ENCODE data around the gene SRA1.

The SRA1 gene

DNA sequence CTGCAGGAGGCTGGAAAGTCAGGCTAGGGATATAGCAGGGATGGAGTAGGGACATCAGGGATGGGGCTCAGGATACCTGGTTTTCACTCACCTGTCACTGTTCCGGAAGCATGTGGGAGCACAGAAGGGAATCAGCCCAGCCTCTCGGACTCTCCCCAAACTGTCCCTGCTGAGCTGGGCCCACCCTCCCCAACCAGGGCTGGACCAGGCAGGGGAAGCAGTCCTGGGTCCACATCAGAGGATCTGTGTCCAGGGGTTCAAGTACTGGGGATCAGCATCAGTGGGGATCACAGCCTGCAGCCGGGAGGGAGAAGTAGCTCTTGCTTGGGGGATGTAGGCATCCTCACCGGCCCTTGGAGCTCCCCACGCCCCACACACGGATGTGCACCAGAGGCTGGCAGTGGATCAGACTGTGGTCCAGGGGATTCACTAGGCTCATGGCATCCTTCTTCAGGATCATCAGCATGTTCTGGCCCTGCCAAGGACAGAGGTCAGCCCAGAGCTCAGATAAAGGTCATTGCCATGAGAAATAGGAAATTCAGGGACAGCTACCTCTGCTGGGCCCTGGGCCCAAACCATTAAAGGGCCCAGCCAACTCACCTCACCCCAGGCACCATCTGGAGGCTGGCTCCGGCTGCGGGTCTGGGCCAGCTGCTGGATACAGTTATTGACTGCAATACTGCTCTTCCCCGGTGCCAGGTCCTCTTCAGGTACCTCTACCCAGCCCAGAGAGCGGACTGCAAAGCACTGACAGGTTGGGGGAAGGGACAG is 4.7 kb upstream of the SRA1 start:
- no peak for TF ChIP-seq POLR2AphosphoS5 (IDR thresholded peaks at IDR 0.05; ENCODE audit: borderline replicate concordance, low read depth, low read length)
- no peak for TF ChIP-seq FOXP2 (optimal IDR thresholded peaks at IDR 0.05; ENCODE audit: control extremely low read depth, extremely low read length, insufficient read depth)
- TF ChIP-seq EZH2 (IDR thresholded peaks at IDR 0.05), result no peak
- no peak overlapping the region for H3K4me3 ChIP-seq
- H3K9ac ChIP-seq (ENCODE audit: insufficient read length), result no peak overlapping the region
- no peak overlapping the region for H3K27ac ChIP-seq
- H3K36me3 ChIP-seq (ENCODE audit: insufficient read depth, low read length), result peaks cover 7% of the 10 kb centered on the region; the same call in 1 of the 2 replicates
- no peaks in the 10 kb centered on the region for H3K9me3 ChIP-seq (ENCODE audit: low read depth, low read length)
- DNase-seq (ENCODE audit: low read depth, low spot score), result no peak

DNA sequence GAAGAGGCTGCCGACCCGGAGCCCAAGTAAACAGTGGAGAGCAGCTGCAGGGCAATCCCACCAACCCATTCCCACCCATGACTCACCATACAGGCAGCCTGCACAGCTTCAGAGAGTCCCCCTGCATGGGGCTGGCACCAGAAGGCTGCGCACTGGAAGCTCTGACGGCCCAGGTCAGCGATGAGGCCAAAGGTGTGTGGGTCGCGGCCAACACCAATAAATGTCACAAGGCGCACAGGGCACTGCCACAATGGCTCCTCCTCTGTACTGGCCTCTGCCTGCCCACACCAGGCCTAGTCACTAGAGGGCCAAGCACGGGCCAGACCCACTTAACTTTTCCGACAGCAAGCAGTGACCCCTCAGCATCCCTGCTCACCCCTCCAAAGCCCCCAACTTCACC is 3.0 kb upstream of the SRA1 start:
- DNase-seq (ENCODE audit: low read depth, low spot score), result no peak
- Histone ChIP-seq H3K4me3 (no peak overlapping the region), H3K9ac (ENCODE audit: insufficient read length) (no peak overlapping the region), H3K9me3 (ENCODE audit: low read depth, low read length) (no peaks in the 10 kb centered on the region), H3K27ac (no peak overlapping the region), H3K36me3 (ENCODE audit: insufficient read depth, low read length) (no peaks in the 10 kb centered on the region; the same call in 1 of the 2 replicates)
- TF ChIP-seq EZH2 (IDR thresholded peaks at IDR 0.05), result no peak

GRCh38 chr5:140558542-140558941 is 1.3 kb upstream of the SRA1 start:
- DNase-seq (ENCODE audit: low read depth, low spot score), result no peak
- Histone ChIP-seq H3K9ac (ENCODE audit: insufficient read length) (no peak overlapping the region), H3K4me3 (no peak overlapping the region), H3K9me3 (ENCODE audit: low read depth, low read length) (no peaks in the 10 kb centered on the region), H3K27ac (no peak overlapping the region), H3K36me3 (ENCODE audit: insufficient read depth, low read length) (no peaks in the 10 kb centered on the region; the same call in 1 of the 2 replicates)
- TF ChIP-seq FOXP2 (optimal IDR thresholded peaks at IDR 0.05; ENCODE audit: control extremely low read depth, extremely low read length, insufficient read depth), result no peak

- Histone ChIP-seq H3K27ac (peak overlapping the region; percentile 77), H3K9ac (ENCODE audit: insufficient read length) (no peak overlapping the region), H3K4me3 (peak overlapping the region; percentile 96), H3K36me3 (ENCODE audit: insufficient read depth, low read length) (peaks cover under 1% of the 10 kb centered on the region; the same call in 1 of the 2 replicates), H3K9me3 (ENCODE audit: low read depth, low read length) (no peaks in the 10 kb centered on the region)
- TF ChIP-seq POLR2AphosphoS5 (IDR thresholded peaks at IDR 0.05; ENCODE audit: borderline replicate concordance, low read depth, low read length) (no peak), EZH2 (IDR thresholded peaks at IDR 0.05) (no peak), FOXP2 (optimal IDR thresholded peaks at IDR 0.05; ENCODE audit: control extremely low read depth, extremely low read length, insufficient read depth) (no peak)
- no peak for DNase-seq (ENCODE audit: low read depth, low spot score)
These were observed 692 bp upstream of the SRA1 start for GRCh38 chr5:140557965-140558364.

DNA sequence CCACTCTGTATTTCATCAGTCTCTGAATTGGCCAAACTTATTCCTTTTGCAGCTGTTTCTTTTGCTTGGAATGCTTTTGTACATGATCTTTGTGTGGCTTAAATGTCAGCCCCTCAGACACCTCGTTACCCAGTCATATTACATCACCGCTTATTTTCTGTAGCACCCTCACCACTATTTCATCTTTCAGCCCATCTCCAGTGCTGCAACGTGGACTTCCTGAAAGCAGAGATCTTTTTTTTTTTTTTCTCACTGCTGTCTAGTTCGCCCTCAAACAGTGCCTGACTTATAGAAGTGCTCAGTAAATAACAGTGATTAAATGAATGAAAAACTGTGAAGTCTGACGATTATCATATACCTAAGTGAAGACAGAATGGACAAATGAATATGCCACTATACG is 835 bp downstream of the SRA1 start:
- H3K9ac ChIP-seq (ENCODE audit: insufficient read length), result peak overlapping the region; percentile 94
- H3K27ac ChIP-seq, result peak overlapping the region; percentile 56; the same call in 1 of the 2 replicates
- no peak for DNase-seq (ENCODE audit: low read depth, low spot score)
- no peaks in the 10 kb centered on the region for H3K9me3 ChIP-seq (ENCODE audit: low read depth, low read length)
- H3K4me3 ChIP-seq, result peak overlapping the region; percentile 96
- no peak for TF ChIP-seq FOXP2 (optimal IDR thresholded peaks at IDR 0.05; ENCODE audit: control extremely low read depth, extremely low read length, insufficient read depth)
- no peak for TF ChIP-seq EZH2 (IDR thresholded peaks at IDR 0.05)
- TF ChIP-seq POLR2AphosphoS5 (IDR thresholded peaks at IDR 0.05; ENCODE audit: borderline replicate concordance, low read depth, low read length), result no peak
- H3K36me3 ChIP-seq (ENCODE audit: insufficient read depth, low read length), result peaks cover 10% of the 10 kb centered on the region; the same call in 1 of the 2 replicates

- TF ChIP-seq POLR2AphosphoS5 (IDR thresholded peaks at IDR 0.05; ENCODE audit: borderline replicate concordance, low read depth, low read length) (peak; percentile 15; the same call in 1 of the 2 replicates), EZH2 (IDR thresholded peaks at IDR 0.05) (no peak), FOXP2 (optimal IDR thresholded peaks at IDR 0.05; ENCODE audit: control extremely low read depth, extremely low read length, insufficient read depth) (no peak)
- Histone ChIP-seq H3K36me3 (ENCODE audit: insufficient read depth, low read length) (peaks cover 16% of the 10 kb centered on the region; the same call in 1 of the 2 replicates), H3K27ac (no peak overlapping the region; the same call in 1 of the 2 replicates), H3K4me3 (peak overlapping the region; percentile 96), H3K9me3 (ENCODE audit: low read depth, low read length) (no peaks in the 10 kb centered on the region), H3K9ac (ENCODE audit: insufficient read length) (peak overlapping the region; percentile 94)
- DNase-seq (ENCODE audit: low read depth, low spot score), result no peak
These were observed 1.4 kb downstream of the SRA1 start for GRCh38 chr5:140555747-140556312.

DNA sequence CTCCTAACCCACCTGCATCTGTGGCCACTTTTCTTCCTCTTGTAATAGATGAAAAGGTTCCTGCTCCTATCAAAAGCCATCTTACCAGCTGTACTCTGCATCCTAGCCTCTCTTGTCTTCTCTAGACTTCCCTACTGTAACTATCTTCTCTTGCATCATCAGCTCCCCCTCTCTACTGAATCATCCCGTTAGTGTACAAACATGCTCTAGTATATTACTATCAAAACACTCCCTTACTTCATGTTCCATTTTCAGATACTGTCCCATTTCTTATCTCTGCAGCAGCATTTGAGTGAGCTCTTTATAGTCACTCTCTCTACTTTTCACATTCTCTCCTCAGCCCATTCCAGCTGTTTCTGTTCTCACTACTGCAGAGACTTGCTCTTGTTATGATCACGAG is 2.8 kb downstream of the SRA1 start:
- no peaks in the 10 kb centered on the region for H3K9me3 ChIP-seq (ENCODE audit: low read depth, low read length)
- peaks cover 30% of the 10 kb centered on the region; the same call in 1 of the 2 replicates for H3K36me3 ChIP-seq (ENCODE audit: insufficient read depth, low read length)
- H3K4me3 ChIP-seq, result no peak overlapping the region
- no peak for TF ChIP-seq FOXP2 (optimal IDR thresholded peaks at IDR 0.05; ENCODE audit: control extremely low read depth, extremely low read length, insufficient read depth)
- TF ChIP-seq EZH2 (IDR thresholded peaks at IDR 0.05), result no peak
- no peak for TF ChIP-seq POLR2AphosphoS5 (IDR thresholded peaks at IDR 0.05; ENCODE audit: borderline replicate concordance, low read depth, low read length)
- DNase-seq (ENCODE audit: low read depth, low spot score), result no peak
- no peak overlapping the region for H3K9ac ChIP-seq (ENCODE audit: insufficient read length)
- H3K27ac ChIP-seq, result no peak overlapping the region

DNA sequence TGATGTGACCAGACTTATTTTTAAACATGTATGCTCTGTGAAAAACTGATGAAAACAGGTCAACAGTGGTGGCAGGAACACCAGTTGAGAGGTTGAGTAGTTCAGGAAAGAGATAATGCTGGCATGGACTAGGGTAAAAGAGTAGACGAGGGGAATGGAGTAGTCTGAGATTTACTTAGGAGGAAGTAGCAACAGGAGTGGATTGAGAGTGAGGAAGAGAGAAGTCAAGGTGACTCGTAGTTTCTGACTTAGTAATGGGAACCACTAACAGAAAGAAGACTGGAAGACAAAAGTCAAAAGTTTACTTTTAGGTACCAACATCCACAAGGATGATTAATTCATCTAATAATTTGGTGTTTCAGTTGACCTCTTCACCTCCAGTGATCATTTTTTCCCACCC is 3.6 kb downstream of the SRA1 start:
- Histone ChIP-seq H3K9ac (ENCODE audit: insufficient read length) (no peak overlapping the region), H3K9me3 (ENCODE audit: low read depth, low read length) (no peaks in the 10 kb centered on the region), H3K36me3 (ENCODE audit: insufficient read depth, low read length) (peaks cover 38% of the 10 kb centered on the region; the same call in 1 of the 2 replicates), H3K4me3 (no peak overlapping the region), H3K27ac (no peak overlapping the region)
- TF ChIP-seq FOXP2 (optimal IDR thresholded peaks at IDR 0.05; ENCODE audit: control extremely low read depth, extremely low read length, insufficient read depth) (no peak), EZH2 (IDR thresholded peaks at IDR 0.05) (no peak), POLR2AphosphoS5 (IDR thresholded peaks at IDR 0.05; ENCODE audit: borderline replicate concordance, low read depth, low read length) (no peak)
- DNase-seq (ENCODE audit: low read depth, low spot score), result no peak

All from SK-N-MC (cell line).